IPS-NIHi11 (cell line): ENCODE results near the gene ABTB2.

Experiments
- DNase-seq: peaks from one replicate; pipeline ENCODE4 v3.0.0; 2012; ENCODE audit warnings: mixed read lengths, low spot score

The ABTB2 gene

GRCh38 chr11:34148504-34149165 is 209.2 kb downstream of the ABTB2 start:
- DNase-seq, result no peak

DNA sequence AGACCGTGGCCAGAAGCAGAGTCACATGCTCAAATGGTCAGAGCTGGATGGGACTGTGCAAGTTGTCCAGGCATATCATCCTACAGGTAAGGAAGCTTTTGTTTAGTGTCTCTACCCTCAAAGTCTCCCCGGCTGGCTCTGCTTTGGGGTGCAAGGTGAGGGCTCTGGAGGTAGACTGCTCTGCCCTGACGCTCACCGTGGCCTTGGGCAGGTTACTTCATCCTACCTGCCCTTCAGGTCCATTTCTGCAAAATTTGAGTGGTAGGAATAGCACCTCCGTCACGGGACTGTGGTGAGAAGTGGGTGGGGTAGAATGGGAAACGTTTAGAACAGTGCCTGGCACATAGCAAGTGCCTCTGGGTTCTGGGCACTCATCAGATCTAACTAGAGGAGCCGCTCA is 210.2 kb downstream of the ABTB2 start:
- DNase-seq, result no peak

GRCh38 chr11:34146866-34147265 is 210.9 kb downstream of the ABTB2 start:
- DNase-seq, result no peak

GRCh38 chr11:34146411-34146810 is 211.4 kb downstream of the ABTB2 start:
- DNase-seq, result no peak

DNA sequence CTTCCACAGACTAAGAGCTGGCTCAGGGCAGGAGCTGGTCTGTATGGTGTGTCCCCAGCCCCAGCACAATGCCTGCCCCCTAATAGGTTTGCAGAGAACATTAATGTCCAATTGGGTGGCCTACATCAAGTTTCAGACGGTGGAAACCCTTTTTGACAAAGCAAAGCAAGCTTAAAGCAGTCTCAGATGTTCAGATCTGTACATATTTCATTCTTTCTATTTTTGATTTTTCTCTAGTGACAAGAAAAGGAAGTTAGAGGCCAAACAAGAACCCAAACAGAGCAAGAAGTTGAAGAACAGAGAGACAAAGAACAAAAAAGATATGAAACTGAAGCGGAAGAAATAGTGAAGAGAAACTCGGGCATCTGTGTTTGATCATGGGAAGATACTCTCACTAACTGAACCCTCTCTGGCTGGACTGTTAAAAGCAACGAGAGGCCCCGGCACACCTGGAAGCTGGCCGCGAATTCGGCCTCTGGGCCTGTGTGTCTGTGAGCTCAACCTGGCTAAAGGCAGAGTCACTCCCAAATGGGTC is 211.9 kb downstream of the ABTB2 start:
- DNase-seq, result no peak

DNA sequence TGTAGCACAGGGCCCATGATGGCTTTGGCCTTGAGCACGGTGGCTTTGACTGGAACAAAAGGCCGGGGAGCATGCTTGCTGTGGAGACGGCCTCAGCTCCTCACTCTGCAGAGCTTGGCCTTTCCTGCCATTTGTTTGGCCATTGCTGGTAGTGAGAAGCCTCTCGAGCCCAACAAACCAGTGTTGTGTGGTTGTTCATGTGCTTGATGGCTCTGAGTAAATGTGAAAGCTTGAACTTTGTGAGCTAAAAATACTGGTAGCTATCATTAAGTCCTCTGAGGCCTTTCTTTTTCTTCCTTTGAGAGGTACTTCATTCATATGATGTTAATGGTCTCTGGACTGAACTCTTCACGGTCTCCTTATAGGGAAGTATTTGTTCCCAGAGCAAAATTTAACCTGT is 212.7 kb downstream of the ABTB2 start:
- DNase-seq, result no peak

DNA sequence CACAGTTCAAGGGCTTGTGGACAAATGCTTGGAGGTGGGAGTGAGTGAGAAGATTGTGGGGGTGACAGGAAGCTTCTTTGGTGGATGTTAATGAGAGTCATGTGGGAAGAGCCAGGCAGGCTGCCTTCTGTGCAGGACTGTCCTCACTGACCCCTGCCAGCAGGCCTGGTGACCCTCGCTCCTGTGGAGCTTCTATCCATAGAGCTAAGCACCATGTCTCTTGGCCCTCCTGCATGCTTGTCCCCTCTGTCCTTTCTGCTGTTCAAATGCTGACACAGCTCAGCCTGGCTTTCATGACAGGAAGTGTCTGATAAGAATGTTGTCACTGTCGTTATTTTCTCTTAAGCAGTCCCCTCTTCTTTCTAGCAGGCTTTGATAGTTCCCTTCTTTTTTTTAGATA is 214.8 kb downstream of the ABTB2 start:
- DNase-seq, result no peak

DNA sequence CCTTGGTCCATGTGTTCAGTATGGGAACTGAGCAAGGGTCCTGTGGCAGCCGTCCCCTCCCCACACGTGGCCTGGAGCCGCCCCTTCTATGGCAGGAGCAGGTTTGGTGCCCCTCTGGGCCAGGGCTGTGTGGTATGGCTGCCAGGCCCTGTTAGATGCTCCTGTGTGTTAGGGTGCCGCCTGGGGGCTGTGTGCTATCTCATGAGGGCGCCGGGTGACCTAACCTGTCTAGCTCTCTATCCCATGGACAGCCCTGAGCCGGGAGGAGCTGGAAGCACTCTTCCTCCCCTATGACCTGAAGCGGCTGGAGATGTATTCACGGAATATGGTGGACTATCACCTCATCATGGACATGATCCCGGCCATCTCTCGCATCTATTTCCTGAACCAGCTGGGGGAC is 217.7 kb downstream of the ABTB2 start:
- DNase-seq, result no peak

- DNase-seq, result no peak
Measured at GRCh38 chr11:34139346-34139745, 218.5 kb downstream of the ABTB2 start.

GRCh38 chr11:34136420-34136819 is 221.4 kb downstream of the ABTB2 start:
- no peak for DNase-seq

GRCh38 chr11:34135439-34135838 is 222.4 kb downstream of the ABTB2 start:
- no peak for DNase-seq

- DNase-seq, result no peak
Measured at GRCh38 chr11:34134765-34135164, 223.0 kb downstream of the ABTB2 start.

GRCh38 chr11:34132261-34132965 is 225.4 kb downstream of the ABTB2 start:
- no peak for DNase-seq

DNA sequence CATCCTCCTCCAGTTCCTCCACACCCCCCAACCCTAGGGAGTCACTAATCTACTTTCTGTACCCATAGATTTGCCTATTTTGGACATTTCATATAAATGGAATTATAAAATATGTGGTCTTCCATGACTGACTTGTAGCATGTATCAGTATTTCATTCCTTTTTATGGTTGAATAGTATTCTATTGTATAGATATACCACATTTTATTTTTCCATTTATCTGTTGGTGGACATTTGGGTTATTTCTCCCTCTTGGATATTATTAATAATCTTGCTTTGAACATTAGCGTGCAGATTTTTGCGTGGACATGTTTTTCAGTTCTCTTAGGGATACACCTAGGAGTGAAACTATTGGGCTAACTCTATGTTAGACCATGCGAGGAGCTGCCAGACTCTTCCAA is 229.0 kb downstream of the ABTB2 start:
- no peak for DNase-seq

GRCh38 chr11:34126959-34127848 is 230.6 kb downstream of the ABTB2 start:
- no peak for DNase-seq

DNA sequence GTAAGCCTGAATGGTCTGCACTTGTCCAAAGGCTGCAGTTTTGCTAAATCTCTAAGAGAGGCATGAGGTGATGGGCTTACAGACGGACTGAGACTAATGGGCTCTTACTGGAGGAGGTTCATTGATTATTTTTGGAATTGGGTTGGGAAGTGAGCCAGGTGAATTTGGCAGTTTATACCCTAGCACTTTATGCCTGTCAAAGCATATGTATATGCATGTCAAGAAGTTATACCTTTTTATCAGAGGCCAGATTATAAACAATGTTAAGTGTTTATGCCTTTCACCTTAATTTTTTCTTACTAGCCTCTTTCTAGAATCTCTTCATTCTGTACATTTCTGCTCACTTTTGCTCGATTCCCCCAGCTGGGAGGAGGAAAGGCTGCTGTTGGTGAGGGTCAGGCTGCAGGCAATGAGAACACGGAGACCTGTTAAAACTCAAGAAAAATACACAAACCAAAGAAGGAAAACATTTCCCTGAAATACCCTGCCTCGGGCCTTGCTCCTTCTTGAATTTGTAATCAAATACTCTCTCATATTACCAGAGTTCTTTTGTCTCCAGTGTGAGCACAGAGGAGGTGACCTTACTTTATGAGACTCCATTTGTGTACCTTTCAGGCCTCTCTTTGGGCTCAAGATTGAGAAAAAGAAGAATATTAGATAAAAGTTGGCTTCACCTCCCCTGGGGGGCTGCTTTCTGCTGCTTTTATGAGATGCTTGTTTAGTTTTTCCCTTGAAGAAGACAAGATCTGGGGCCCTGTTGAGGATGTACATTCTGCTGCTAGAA is 232.7 kb downstream of the ABTB2 start:
- no peak for DNase-seq

DNA sequence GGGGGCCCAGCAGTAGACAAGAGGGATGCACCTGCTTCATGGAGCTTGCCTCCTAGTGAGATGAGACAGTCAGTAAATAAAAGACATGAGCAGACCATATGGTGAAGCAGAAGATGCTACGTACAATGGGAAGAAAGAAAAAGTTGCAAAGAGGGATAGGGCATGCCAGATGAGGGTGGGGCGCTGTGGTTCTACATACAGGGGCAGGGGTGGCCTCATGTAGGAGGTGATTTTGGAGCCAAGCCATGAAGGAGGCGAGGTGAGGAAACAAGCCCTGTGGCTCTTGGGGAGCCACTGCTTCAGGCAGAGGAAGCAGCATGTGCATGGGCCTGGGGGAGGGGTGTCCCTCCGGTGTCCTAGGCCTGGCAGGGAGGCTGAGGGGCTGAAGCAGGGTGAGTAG is 237.2 kb downstream of the ABTB2 start:
- DNase-seq, result no peak

- no peak for DNase-seq
Measured at GRCh38 chr11:34114471-34114870, 243.3 kb downstream of the ABTB2 start.

DNA sequence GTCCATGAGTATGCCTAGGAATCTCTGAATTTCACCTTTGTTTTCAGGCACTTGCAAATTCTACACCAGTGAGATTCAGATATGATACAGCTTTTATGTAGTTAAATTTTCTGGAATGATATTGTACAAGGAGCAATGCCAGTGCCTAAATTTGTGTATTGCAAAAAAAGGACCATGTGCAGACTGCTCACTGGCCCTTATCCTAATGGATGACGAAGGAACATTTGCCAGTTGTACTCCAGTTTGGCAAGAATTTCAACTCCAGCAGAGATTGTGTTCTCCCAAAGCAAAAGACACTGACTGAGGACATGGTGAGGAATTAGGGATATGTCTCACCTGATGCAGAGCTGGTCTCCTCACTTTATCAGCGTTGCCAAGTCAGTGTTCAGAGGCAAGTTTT is 243.8 kb downstream of the ABTB2 start:
- DNase-seq, result no peak

DNA sequence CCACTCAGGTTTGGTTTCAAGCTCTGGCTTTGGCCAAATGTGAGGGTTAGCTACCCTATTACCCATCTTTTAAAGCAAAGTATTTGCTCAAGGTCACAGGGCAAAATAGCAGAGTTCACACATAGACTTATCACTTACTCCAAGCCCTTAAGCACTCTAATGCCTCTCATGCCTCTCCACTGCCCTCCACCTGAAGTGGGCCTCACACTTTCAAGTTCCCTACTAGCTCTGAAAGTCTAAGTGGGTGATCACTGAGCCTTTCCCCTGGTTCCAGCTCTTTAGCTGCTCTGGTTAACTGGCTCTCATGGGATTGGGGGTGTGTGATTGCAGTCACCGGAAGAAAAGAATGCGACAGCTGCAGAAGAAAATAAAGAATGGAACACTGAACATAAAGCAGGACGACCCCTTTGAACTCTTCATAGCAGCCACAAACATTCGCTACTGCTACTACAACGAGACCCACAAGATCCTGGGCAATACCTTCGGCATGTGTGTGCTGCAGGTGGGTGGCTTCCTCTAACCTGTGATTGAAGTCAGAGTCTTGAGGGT is 246.0 kb downstream of the ABTB2 start:
- DNase-seq, result no peak

DNA sequence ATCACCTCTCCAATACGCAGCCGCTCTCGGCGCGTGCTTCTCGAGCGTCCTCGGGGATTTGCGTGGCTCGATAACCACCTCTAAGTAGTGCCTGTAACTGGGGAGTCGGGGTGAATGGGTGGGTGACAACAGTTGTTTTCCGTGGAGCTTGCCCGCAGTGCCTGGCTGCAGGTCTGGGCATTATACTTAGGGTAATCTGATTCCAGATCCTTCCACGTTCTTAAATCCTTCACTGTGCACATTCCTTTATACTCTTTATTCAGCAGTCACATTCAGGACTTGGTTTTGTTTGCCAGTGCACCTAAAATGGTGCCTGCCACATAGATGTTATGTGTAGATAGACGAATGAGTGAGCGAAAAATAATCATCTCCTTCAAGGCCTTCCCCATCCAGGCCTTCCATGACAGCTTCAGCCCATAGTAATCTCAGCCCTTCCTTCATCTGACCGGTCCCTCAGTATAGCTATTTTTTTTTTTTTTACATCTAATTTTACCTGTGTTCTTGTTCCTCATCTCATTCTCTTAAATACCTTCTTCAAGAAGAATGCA is 251.8 kb downstream of the ABTB2 start:
- no peak for DNase-seq
